A673 (cell line): ENCODE data around the gene FOXK1. TPM values are rescaled to one million over a fixed set of nuclear protein-coding genes. Genes with fewer than 3 reads are reported as not detected.

ENCODE experiments used
- BruUV-seq: library from RNA; stranded (reverse); fragments of 400-500 nt; replicated peaks from 2 replicates; lab custom pipeline; 2021; lab: Mats Ljungman, UMichigan
- CTCF ChIA-PET: fragments of 300-600 bp; sonication (Branson Sonifier 250); formaldehyde crosslinking; loops from one replicate; lab custom pipeline; 2022; ENCODE audit warnings: antibody characterized with exemption; lab: Charles Lee
- POLR2A ChIA-PET: fragments of 300-600 bp; sonication (Branson Sonifier 250); formaldehyde crosslinking; loops from one replicate; lab custom pipeline; 2022; ENCODE audit warnings: antibody characterized with exemption; ENCODE audit not compliant: low non-redundant PET; lab: Charles Lee
- DNase-seq: peaks from one replicate; pipeline ENCODE4 v3.0.0-alpha.2; 2015; ENCODE audit warnings: low spot score
- H3K27ac ChIP-seq: fragments of 200-600 bp; sonication (generic); 2 replicates; pipeline ENCODE4 v1.5.1; 2016; ENCODE audit warnings: mixed run types, low read depth, mild to moderate bottlenecking, mixed read lengths, antibody characterized with exemption, low read length; ENCODE audit not compliant: poor library complexity, severe bottlenecking
- H3K27me3 ChIP-seq: fragments of 200-600 bp; sonication (generic); replicated peaks from 2 replicates; pipeline ENCODE4 v1.6.1; 2017; ENCODE audit warnings: mixed run types, low read depth, mild to moderate bottlenecking, mixed read lengths, antibody characterized with exemption, low read length; ENCODE audit not compliant: insufficient read depth, poor library complexity
- H3K36me3 ChIP-seq: fragments of 200-600 bp; sonication (generic); 2 replicates; pipeline ENCODE4 v1.6.1; 2016; ENCODE audit warnings: mixed run types, mild to moderate bottlenecking, mixed read lengths, antibody characterized with exemption, low read length; ENCODE audit not compliant: insufficient read depth, poor library complexity, severe bottlenecking
- H3K4me1 ChIP-seq: fragments of 200-600 bp; sonication (generic); 2 replicates; pipeline ENCODE4 v1.6.1; 2017; ENCODE audit warnings: mixed run types, mild to moderate bottlenecking, mixed read lengths, antibody characterized with exemption, low read length; ENCODE audit not compliant: insufficient read depth, poor library complexity, severe bottlenecking
- H3K4me3 ChIP-seq: fragments of 200-600 bp; sonication (generic); 2 replicates; pipeline ENCODE4 v1.5.1; 2016; ENCODE audit warnings: low read depth, mixed run types, mild to moderate bottlenecking, mixed read lengths, low read length; ENCODE audit not compliant: poor library complexity, severe bottlenecking
- H3K9me3 ChIP-seq: fragments of 200-600 bp; sonication (generic); 2 replicates; pipeline ENCODE4 v1.6.1; 2016; ENCODE audit warnings: mixed run types, low read depth, mild to moderate bottlenecking, mixed read lengths, antibody characterized with exemption, low read length; ENCODE audit not compliant: poor library complexity, severe bottlenecking
- CTCF ChIP-seq: fragments of 300-800, 200-600 bp; sonication (generic); conservative IDR thresholded peaks from 2 replicates; pipeline ENCODE4 v1.5.1; 2017; ENCODE audit warnings: low read depth, mild to moderate bottlenecking, antibody characterized with exemption, low read length, moderate library complexity, mixed read lengths
- EZH2 ChIP-seq: fragments of 200-600 bp; sonication (generic); IDR thresholded peaks from 2 replicates; pipeline ENCODE4 v1.6.1; 2017; ENCODE audit warnings: borderline replicate concordance, low read depth, mild to moderate bottlenecking, mixed read lengths, antibody characterized with exemption, low read length; ENCODE audit not compliant: poor library complexity, severe bottlenecking
- intact Hi-C: fragments of 100-400 bp; cut with micrococcal nuclease; formaldehyde crosslinking; loops from one replicate; pipeline ENCODE4 v1.10.0; 2022; ENCODE audit not compliant: unreplicated experiment
- total RNA-seq: library from RNA; stranded (reverse); gene quantifications from 2 replicates; pipeline ENCODE4 v1.2.3, GENCODE V29; 2021

Gene FOXK1
- total RNA-seq, 1 experiment from 2014 or later: 43.8 TPM

- ChIA-PET POLR2A (no interaction called here), CTCF (no interaction called here)
- BruUV-seq: no TSS peak
- Histone ChIP-seq H3K9me3 (no peaks in the 10 kb centered on the region), H3K4me3 (no peak overlapping the region), H3K4me1 (no peaks in the 10 kb centered on the region), H3K27ac (no peak overlapping the region), H3K36me3 (peaks cover 33% of the 10 kb centered on the region), H3K27me3 (no peaks in the 10 kb centered on the region)
- TF ChIP-seq EZH2 (no peak), CTCF (no peak)
- intact Hi-C loops: no loop called here
- no peak for DNase-seq
These were observed 81.1 kb downstream of the FOXK1 start for GRCh38 chr7:4763091-4763793.

- Histone ChIP-seq H3K9me3 (no peaks in the 10 kb centered on the region), H3K4me3 (no peak overlapping the region), H3K36me3 (peaks cover 29% of the 10 kb centered on the region), H3K27ac (no peak overlapping the region), H3K27me3 (no peaks in the 10 kb centered on the region), H3K4me1 (no peaks in the 10 kb centered on the region)
- CTCF ChIA-PET: no interaction called here
- intact Hi-C loops: no loop called here
- no peak for TF ChIP-seq CTCF
- no peak for TF ChIP-seq EZH2
- POLR2A ChIA-PET: no interaction called here
- DNase-seq: no peak
- no TSS peak for BruUV-seq
These were observed 81.7 kb downstream of the FOXK1 start for GRCh38 chr7:4763794-4764185.

DNA sequence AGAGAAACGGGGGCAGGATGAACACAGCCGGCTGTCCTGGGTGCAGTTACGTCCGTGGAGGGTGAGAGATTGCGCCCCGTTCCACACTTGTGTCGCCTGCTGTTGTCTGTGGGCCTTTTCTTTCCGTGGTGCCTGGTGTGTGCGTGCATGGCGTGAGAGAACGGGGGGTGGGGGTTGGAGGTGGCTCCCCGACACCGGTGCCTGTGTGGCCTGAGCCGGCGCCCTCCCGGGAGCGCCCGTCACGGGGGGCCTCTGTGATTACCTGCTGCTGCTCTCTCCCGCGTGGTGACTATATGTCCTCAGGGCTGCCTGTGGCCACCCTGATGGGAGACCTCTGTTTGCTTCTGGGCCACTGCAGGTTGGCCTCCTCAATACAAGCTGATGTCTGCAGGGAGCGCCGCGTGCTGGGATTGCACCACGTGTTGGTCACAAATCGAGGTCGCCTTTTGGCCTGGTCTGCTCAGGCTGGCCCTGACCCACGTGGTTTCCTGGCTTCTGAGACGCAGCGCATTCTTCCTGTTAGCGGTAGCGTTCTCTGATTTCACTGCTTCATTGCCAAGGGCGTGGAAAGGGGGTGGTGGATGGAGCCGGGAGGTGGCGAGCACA, 82.4 kb downstream of the FOXK1 start:
- DNase-seq: no peak
- no TSS peak for BruUV-seq
- TF ChIP-seq EZH2 (no peak), CTCF (no peak)
- H3K4me3 ChIP-seq: no peak overlapping the region
- H3K27ac ChIP-seq: no peak overlapping the region
- intact Hi-C loops: no loop called here
- no peaks in the 10 kb centered on the region for H3K9me3 ChIP-seq
- no peaks in the 10 kb centered on the region for H3K27me3 ChIP-seq
- ChIA-PET CTCF (interaction anchor here (0.6 kb wide), 1 partner anchor 28 kb away, joined by 3 read pairs; no protein-coding TSS in a partner anchor), POLR2A (no interaction called here)
- H3K4me1 ChIP-seq: no peaks in the 10 kb centered on the region
- H3K36me3 ChIP-seq: peaks cover 29% of the 10 kb centered on the region
